CD4-positive, alpha-beta T cell treated with Interleukin-6 at 100 ng/mL for 8 hours (primary cell): ENCODE results near the gene KIRREL3.

ENCODE experiments used
- DNase-seq: peaks from one replicate; pipeline ENCODE4 v3.0.0-alpha.2; 2020; ENCODE audit warnings: mixed read lengths, low spot score

The KIRREL3 gene

GRCh38 chr11:126484266-126484665 is 516.3 kb downstream of the KIRREL3 start:
- no peak for DNase-seq

GRCh38 chr11:126483621-126484195 is 516.9 kb downstream of the KIRREL3 start:
- no peak for DNase-seq

- no peak for DNase-seq
Observed at GRCh38 chr11:126482586-126483108, 517.9 kb downstream of the KIRREL3 start.

GRCh38 chr11:126481303-126481680 is 519.3 kb downstream of the KIRREL3 start:
- DNase-seq = no peak

- DNase-seq = peak; percentile 72
Observed at GRCh38 chr11:126480410-126481302, 519.9 kb downstream of the KIRREL3 start.

- no peak for DNase-seq
Observed at GRCh38 chr11:126480015-126480409, 520.6 kb downstream of the KIRREL3 start.

- no peak for DNase-seq
Observed at GRCh38 chr11:126479178-126479930, 521.2 kb downstream of the KIRREL3 start.

GRCh38 chr11:126478466-126478865 is 522.1 kb downstream of the KIRREL3 start:
- DNase-seq = no peak

GRCh38 chr11:126477535-126478305 is 522.9 kb downstream of the KIRREL3 start:
- DNase-seq = peak; percentile 20

- no peak for DNase-seq
Observed at GRCh38 chr11:126476977-126477376, 523.6 kb downstream of the KIRREL3 start.

- DNase-seq = no peak
Observed at GRCh38 chr11:126476266-126476924, 524.2 kb downstream of the KIRREL3 start.

GRCh38 chr11:126475014-126475991 is 525.3 kb downstream of the KIRREL3 start:
- DNase-seq = no peak

- no peak for DNase-seq
Observed at GRCh38 chr11:126474220-126474619, 526.4 kb downstream of the KIRREL3 start.

- DNase-seq = no peak
Observed at GRCh38 chr11:126473269-126473668, 527.3 kb downstream of the KIRREL3 start.

GRCh38 chr11:126469311-126469710 is 531.3 kb downstream of the KIRREL3 start:
- no peak for DNase-seq

GRCh38 chr11:126468102-126468521 is 532.5 kb downstream of the KIRREL3 start:
- DNase-seq = no peak

GRCh38 chr11:126467471-126467870 is 533.1 kb downstream of the KIRREL3 start:
- no peak for DNase-seq

GRCh38 chr11:126467046-126467370 is 533.6 kb downstream of the KIRREL3 start:
- DNase-seq = no peak

GRCh38 chr11:126466236-126467045 is 534.1 kb downstream of the KIRREL3 start:
- no peak for DNase-seq
